GM23248 (cell line): ENCODE data around the gene C1GALT1C1. TPM values are rescaled to one million over a fixed set of nuclear protein-coding genes. Genes with fewer than 3 reads are reported as not detected.
A peak's percentile ranks its signal among the peaks of the same experiment; 100 is the strongest.

ENCODE experiments used
- DNase-seq: peaks from one replicate; pipeline ENCODE4 v3.0.0-alpha.2; 2015
- H2AFZ ChIP-seq: fragments of 200-600 bp; sonication (generic); 2 replicates; pipeline ENCODE4 v1.6.1; 2016; ENCODE audit warnings: antibody characterized with exemption
- H3F3A ChIP-seq: fragments of 200-600 bp; sonication (generic); 2 replicates; pipeline ENCODE4 v1.6.1; 2016; ENCODE audit warnings: mild to moderate bottlenecking, antibody characterized with exemption, mixed run types; ENCODE audit not compliant: insufficient read depth
- H3K27ac ChIP-seq: fragments of 200-600 bp; sonication (generic); 2 replicates; pipeline ENCODE4 v1.5.1; 2016; ENCODE audit warnings: mild to moderate bottlenecking
- H3K27me3 ChIP-seq: fragments of 200-600 bp; sonication (generic); replicated peaks from 2 replicates; pipeline ENCODE4 v1.6.1; 2016; ENCODE audit warnings: mild to moderate bottlenecking; ENCODE audit not compliant: insufficient read depth
- H3K36me3 ChIP-seq: fragments of 200-600 bp; sonication (generic); 2 replicates; pipeline ENCODE4 v1.6.1; 2016; ENCODE audit warnings: low read depth, mild to moderate bottlenecking
- H3K4me1 ChIP-seq: fragments of 200-600 bp; sonication (generic); 2 replicates; pipeline ENCODE4 v1.6.1; 2016; ENCODE audit warnings: mild to moderate bottlenecking; ENCODE audit not compliant: insufficient read depth
- H3K4me2 ChIP-seq: fragments of 200-600 bp; sonication (generic); one replicate; pipeline ENCODE4 v1.6.1; 2016; ENCODE audit warnings: mild to moderate bottlenecking; ENCODE audit not compliant: unreplicated experiment
- H3K4me3 ChIP-seq: fragments of 200-600 bp; sonication (generic); 2 replicates; pipeline ENCODE4 v1.5.1; 2016; ENCODE audit warnings: mild to moderate bottlenecking
- H3K79me2 ChIP-seq: fragments of 200-600 bp; sonication (generic); 2 replicates; pipeline ENCODE4 v1.6.1; 2016; ENCODE audit warnings: mild to moderate bottlenecking; ENCODE audit not compliant: insufficient read depth
- H3K9ac ChIP-seq: fragments of 200-600 bp; sonication (generic); 2 replicates; pipeline ENCODE4 v1.6.1; 2016; ENCODE audit warnings: mild to moderate bottlenecking
- H3K9me2 ChIP-seq: fragments of 200-600 bp; sonication (generic); 2 replicates; pipeline ENCODE4 v1.6.1; 2016; ENCODE audit warnings: mixed run types, mild to moderate bottlenecking, moderate library complexity; ENCODE audit not compliant: insufficient read depth
- H3K9me3 ChIP-seq: fragments of 200-600 bp; sonication (generic); one replicate; pipeline ENCODE4 v1.6.1; 2017; ENCODE audit warnings: low read depth
- H4K20me1 ChIP-seq: fragments of 200-600 bp; sonication (generic); 2 replicates; pipeline ENCODE4 v1.6.0; 2016; ENCODE audit not compliant: insufficient read depth
- EZH2 ChIP-seq: fragments of 200-600 bp; sonication (generic); IDR thresholded peaks from 2 replicates; pipeline ENCODE4 v1.6.1; 2018; ENCODE audit warnings: antibody characterized with exemption, mild to moderate bottlenecking; ENCODE audit not compliant: insufficient read depth, poor library complexity, severe bottlenecking
- EZH2phosphoT487 ChIP-seq: fragments of 200-600 bp; sonication (generic); IDR thresholded peaks from 2 replicates; pipeline ENCODE4 v1.6.1; 2018; ENCODE audit warnings: antibody characterized with exemption, moderate library complexity, mild to moderate bottlenecking, low read depth; ENCODE audit not compliant: insufficient read depth
- WGBS, 2 experiments: methylation state at CpG; one replicate each; pipeline ENCODE4 v1.1.6; 2015 to 2017; ENCODE audit warnings: low lambda C conversion rate in 2 of 2, low coverage in 1 of 2; ENCODE audit errors: missing lambda C conversion rate in 2 of 2; 5-methylcytosine and 5-hydroxymethylcytosine counted together
- in situ Hi-C: fragments of 300-500 bp; cut with MboI; formaldehyde crosslinking; loops from 2 replicates; pipeline ENCODE4 v1.15.0; 2020
- polyA plus RNA-seq: library from polyadenylated mRNA; unstranded; fragments of >200 nt; fragmentation: Nextera tagmentation; extraction: Ambion mirVana; gene quantifications from 2 replicates; pipeline ENCODE4 v1.2.1, GENCODE V29; 2016
- total RNA-seq: library from RNA; depleted of rRNA; stranded (reverse); fragments of >200 nt; shearing (Covaris generic); gene quantifications from 2 replicates; pipeline ENCODE4 v1.2.3, GENCODE V29; 2014

The C1GALT1C1 gene
- total and polyA plus RNA-seq, 2 experiments from 2014 or later, result 58.3 to 78.6 TPM

- Histone ChIP-seq H3K9ac (no peak overlapping the region), H3K36me3 (no peaks in the 10 kb centered on the region), H3K4me1 (no peaks in the 10 kb centered on the region), H3K27ac (no peak overlapping the region), H3K79me2 (no peaks in the 10 kb centered on the region), H3K9me2 (no peaks in the 10 kb centered on the region), H4K20me1 (no peaks in the 10 kb centered on the region), H3K9me3 (no peaks in the 10 kb centered on the region), H2AFZ (no peak overlapping the region), H3K27me3 (no peaks in the 10 kb centered on the region), H3K4me3 (no peak overlapping the region), H3K4me2 (no peak overlapping the region), H3F3A (no peaks in the 10 kb centered on the region)
- in situ Hi-C loops, result no loop called here
- 81 to 89% methylated on average over 4 of the region's 4 CpGs for WGBS, 2 experiments
- DNase-seq, result no peak
- no peak for TF ChIP-seq EZH2
These were observed 8.8 kb upstream of the C1GALT1C1 start for GRCh38 chrX:120638619-120639018.

- H3K9me2 ChIP-seq, result no peaks in the 10 kb centered on the region
- no peaks in the 10 kb centered on the region for H3K9me3 ChIP-seq
- peak overlapping the region; percentile 59 for H3K4me3 ChIP-seq
- peaks cover 41% of the 10 kb centered on the region for H3K79me2 ChIP-seq
- DNase-seq, result peak; percentile 65
- in situ Hi-C loops, result no loop called here
- peak overlapping the region; percentile 76 for H3K27ac ChIP-seq
- peak overlapping the region; percentile 44; the same call in 1 of the 2 replicates for H2AFZ ChIP-seq
- H3K27me3 ChIP-seq, result no peaks in the 10 kb centered on the region
- no peaks in the 10 kb centered on the region for H4K20me1 ChIP-seq
- TF ChIP-seq EZH2phosphoT487 (no peak), EZH2 (no peak)
- H3K4me1 ChIP-seq, result peaks cover 37% of the 10 kb centered on the region; the same call in 1 of the 2 replicates
- peak overlapping the region; percentile 81 for H3K4me2 ChIP-seq
- 11 to 20% methylated on average over 1 to 2 of the region's 2 CpGs for WGBS, 2 experiments
- 0 out of 2 replicates have a peak, but pooled peaks cover 7% of the 10 kb centered on the region for H3F3A ChIP-seq
- no peaks in the 10 kb centered on the region for H3K36me3 ChIP-seq
- peak overlapping the region; percentile 67 for H3K9ac ChIP-seq
These were observed 4.5 kb downstream of the C1GALT1C1 start for GRCh38 chrX:120625371-120625770.

- 19 to 23% methylated on average over 5 of the region's 5 CpGs for WGBS, 2 experiments
- in situ Hi-C loops, result no loop called here
- Histone ChIP-seq H3K27me3 (no peaks in the 10 kb centered on the region), H3K4me2 (no peak overlapping the region), H3K4me3 (no peak overlapping the region), H4K20me1 (no peaks in the 10 kb centered on the region), H3K79me2 (no peaks in the 10 kb centered on the region), H3K9me2 (no peaks in the 10 kb centered on the region), H3K9ac (no peak overlapping the region), H3K4me1 (no peaks in the 10 kb centered on the region), H3K36me3 (peaks cover 13% of the 10 kb centered on the region), H3K9me3 (no peaks in the 10 kb centered on the region), H3F3A (no peaks in the 10 kb centered on the region; the same call in 1 of the 2 replicates), H2AFZ (no peak overlapping the region), H3K27ac (peak overlapping the region; percentile 27; the same call in 1 of the 2 replicates)
- DNase-seq, result no peak
- TF ChIP-seq EZH2phosphoT487 (no peak), EZH2 (no peak)
These were observed 11.7 kb downstream of the C1GALT1C1 start for GRCh38 chrX:120617996-120618630.

- no peaks in the 10 kb centered on the region for H3K9me2 ChIP-seq
- no peaks in the 10 kb centered on the region for H3K79me2 ChIP-seq
- no peak overlapping the region for H3K9ac ChIP-seq
- no peak overlapping the region for H3K4me3 ChIP-seq
- no peaks in the 10 kb centered on the region; the same call in 1 of the 2 replicates for H3F3A ChIP-seq
- DNase-seq, result no peak
- H3K9me3 ChIP-seq, result no peaks in the 10 kb centered on the region
- in situ Hi-C loops, result no loop called here
- no peaks in the 10 kb centered on the region for H3K4me1 ChIP-seq
- no peak for TF ChIP-seq EZH2phosphoT487
- no peak for TF ChIP-seq EZH2
- peaks cover 15% of the 10 kb centered on the region for H3K36me3 ChIP-seq
- H2AFZ ChIP-seq, result no peak overlapping the region
- H3K27ac ChIP-seq, result no peak overlapping the region
- H3K27me3 ChIP-seq, result no peaks in the 10 kb centered on the region
- no peaks in the 10 kb centered on the region for H4K20me1 ChIP-seq
- H3K4me2 ChIP-seq, result no peak overlapping the region
These were observed 15.0 kb downstream of the C1GALT1C1 start for GRCh38 chrX:120614816-120615215.
